GM19463 (cell line): ENCODE measurements around the gene TTC3.
"Not testable (repeated sequence)": the region's sequence is repeated elsewhere in the genome, so short reads cannot be mapped to it uniquely, and the experiment has no call there.

Experiments used
- ATAC-seq: cut with Tn5 transposase; IDR thresholded peaks from one replicate; pipeline ENCODE4 v1.9.1; 2021; ENCODE audit warnings: mild to moderate bottlenecking, moderate library complexity; ENCODE audit not compliant: unreplicated experiment

The TTC3 gene

DNA sequence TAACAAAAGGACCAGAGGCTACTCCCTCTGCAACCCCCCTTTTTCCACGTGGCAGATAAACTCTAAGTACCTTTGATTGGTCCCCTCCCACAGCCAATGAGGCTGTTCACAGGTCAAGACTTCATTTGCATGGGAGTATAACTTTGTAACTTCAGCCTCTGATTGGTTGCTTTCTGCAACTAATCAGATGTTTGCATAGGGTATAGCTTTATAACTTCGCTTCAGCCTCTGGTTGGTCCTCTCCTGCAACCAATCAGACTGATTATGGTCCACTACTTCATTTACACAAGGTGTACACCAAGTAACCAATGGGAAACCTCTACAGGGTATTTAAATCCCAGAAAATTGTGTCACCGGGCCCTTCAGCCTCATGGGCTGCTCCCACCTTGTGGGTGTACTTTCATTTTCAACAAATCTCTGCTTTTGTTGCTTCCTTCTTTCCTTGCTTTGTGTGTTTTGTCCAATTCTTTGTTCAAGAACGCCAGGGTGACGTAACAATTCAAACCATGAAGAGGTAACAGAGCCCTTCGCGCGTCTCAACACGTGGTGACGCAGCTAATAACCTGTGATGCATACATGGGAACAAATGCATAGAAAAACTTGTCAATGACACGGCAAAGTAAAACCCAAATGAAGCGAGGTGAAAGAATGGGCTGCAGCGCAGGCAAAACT lies 146.8 kb downstream of the TTC3 start:
- no peak for ATAC-seq

DNA sequence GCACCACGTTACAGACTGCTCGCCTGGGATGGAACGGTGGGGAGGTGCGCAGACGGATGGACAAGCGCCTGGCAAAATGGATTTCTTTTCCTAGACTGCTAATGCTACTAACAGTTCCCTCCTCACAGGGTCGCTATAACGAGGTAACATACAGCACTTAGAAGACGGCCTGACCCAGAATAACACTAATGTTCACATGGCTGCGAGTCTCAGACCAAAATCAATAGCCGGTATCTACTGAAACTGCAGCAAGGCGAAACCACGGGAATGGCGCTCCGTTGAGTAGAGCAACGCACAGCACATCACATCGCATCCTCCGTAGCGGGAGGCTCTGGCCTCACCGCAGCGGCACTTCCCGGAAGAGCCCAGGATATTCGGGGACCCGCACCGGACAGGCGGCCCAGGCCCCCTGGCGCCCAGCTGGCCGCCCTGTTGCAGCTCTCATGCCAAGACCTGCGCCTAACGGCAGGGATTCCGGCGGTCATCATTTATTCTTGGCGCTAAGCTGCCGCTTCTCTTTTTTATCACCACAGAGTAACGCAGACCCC lies 147.5 kb downstream of the TTC3 start:
- ATAC-seq = peak; percentile 40

DNA sequence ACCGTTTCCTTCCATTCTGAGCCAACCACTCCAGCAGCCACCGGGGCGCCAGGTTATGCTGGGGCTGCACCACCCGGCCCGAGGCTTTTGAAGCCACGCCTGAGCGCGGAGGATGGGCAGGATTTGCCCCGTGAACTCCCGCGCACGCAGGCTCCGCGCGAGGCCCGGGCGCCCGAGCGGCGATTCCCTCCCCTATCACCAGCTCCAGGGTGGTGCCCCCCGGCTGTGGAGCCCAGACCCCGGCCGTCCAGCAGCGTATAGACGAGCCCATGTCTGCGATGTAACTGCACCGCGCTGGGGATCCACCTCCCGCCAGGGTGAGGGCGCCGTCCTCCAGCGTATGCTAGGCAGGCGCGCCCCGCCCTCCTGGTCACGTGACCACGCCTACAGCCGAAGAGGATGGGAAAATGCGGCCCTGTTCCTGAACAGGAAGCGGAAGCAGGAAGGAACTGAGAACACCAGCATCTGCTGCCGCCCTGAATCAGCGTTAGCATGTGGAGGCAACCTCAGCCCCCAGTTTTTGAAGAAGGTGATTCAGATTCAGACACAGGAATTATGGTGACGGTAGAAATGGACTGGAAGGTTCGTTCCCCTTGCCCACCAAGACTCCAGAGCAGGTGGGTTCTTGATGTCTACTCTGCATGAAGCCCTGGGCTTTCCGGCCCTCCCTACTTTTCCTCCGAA lies 148.1 kb downstream of the TTC3 start:
- peak; percentile 83 for ATAC-seq

DNA sequence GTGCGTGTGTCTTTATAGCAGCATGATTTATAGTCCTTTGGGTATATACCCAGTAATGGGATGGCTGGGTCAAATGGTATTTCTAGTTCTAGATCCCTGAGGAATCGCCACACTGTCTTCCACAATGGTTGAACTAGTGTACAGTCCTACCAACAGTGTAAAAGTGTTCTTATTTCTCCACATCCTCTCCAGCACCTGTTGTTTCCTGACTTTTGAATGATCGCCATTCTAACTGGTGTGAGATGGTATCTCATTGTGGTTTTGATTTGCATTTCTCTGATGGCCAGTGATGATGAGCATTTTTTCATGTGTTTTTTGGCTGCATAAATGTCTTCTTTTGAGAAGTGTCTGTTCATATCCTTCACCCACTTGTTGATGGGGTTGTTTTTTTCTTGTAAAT lies 149.2 kb downstream of the TTC3 start:
- ATAC-seq = not testable (repeated sequence)

DNA sequence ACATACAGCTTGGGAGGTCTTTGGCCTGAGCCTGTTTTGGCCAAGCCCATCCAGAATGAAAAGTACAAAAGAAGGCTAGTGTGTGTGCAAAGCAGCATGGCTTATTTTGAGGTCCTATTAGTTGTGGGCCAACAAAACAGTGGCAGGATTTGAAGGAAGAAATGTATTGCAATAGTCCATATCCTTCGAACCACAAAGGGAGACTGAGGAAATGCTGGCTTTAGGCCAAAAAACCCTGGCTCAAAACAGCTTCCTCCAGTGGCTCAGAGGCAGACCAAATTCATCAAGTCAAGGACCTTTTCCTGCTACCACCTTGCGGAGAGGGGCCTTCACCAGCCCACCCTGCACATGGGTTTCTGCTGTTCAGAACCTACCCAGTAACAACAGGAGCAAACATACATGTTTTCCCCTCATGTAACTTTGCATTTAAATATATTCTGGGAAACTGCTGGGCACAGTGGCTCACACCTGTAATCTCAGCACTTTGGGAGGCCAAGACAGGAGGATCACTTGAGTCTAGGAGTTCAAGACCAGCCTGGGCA lies 150.8 kb downstream of the TTC3 start:
- ATAC-seq = no peak

DNA sequence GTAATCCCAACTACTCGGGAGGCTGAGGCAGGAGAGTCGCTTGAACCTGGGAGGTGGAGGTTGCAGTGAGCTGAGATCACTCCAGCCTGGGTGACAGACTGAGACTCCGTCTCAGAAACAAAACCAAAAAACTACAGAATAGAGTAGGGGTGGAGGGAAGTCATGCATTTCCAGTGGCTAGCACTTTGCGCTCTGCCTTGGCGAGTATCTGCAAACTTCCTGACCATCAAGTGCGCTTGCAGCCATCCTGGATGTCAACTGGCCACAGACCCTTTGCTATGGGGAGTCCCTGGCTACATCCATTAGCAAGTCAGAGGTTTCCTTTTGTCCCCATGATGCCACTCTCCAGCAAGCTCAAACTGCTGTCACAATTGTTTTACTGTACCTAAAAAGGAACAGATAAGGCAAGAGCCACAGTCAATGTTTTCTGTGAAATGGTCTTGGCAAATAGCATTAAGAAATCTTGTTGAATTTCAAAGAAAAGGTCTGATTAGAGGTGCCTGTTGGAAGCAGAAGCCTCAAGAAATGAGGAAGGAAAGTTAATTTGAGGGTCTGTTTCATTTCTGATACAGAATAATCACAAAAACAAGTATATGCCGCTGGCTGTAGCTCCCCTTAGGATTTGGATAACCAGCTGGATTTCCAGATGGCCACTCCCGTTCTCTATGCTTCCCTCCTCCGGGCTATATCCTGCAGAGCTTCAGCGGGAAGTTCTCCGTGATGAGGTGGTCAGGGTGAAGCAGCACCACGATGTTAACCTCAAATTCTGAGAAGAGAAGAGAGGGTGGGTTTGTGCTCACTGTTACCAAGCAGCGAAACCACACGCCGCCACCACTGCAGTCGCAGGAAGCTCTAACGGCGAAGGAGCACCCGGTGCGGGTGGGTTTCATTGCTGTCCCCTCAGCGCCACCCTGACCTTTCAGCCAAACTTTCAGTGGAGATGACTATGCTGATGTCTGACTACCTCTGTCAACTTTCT lies 152.1 kb downstream of the TTC3 start:
- no peak for ATAC-seq

DNA sequence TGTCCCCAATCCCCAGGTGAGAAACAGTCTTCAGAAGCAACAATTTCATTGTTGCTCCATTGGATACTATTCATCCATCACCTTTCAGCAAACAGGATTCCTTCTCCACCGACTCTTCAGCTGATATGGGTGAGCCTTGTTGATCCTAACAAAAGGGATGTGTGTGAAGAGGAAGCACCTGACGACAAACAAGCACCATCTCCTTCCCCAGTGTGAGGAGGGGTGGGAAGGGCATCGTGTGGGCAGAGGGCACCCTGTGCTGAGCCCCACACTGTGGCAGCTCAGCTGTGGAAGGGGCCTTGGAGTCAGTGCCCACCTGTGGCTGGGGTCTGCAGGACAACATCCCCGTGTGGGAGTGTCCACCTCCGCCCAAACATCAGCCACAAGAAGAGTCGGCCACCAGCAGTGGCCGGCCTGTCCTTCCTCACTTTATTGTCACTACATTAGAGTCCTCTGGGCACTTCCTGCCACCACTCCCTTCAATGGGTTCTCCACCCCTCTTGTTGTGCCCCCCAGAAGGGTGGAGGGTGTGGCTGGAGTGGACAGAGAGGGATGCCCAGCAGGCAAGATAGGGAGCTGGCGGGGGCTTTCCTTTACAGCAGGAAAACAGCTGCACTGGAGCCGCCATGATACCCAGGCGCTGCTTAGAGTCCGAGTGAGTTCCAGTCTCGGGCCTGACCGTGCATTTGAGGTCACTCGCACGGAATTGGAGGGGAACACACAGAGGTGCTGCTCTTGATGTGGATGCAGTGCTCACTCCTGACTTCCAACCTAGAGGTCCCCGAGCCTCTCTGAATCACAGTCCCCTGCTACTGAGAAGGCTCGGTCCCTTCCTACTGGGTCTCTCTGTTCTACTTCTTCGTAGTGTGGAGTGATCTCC lies 153.2 kb downstream of the TTC3 start:
- ATAC-seq = no peak

DNA sequence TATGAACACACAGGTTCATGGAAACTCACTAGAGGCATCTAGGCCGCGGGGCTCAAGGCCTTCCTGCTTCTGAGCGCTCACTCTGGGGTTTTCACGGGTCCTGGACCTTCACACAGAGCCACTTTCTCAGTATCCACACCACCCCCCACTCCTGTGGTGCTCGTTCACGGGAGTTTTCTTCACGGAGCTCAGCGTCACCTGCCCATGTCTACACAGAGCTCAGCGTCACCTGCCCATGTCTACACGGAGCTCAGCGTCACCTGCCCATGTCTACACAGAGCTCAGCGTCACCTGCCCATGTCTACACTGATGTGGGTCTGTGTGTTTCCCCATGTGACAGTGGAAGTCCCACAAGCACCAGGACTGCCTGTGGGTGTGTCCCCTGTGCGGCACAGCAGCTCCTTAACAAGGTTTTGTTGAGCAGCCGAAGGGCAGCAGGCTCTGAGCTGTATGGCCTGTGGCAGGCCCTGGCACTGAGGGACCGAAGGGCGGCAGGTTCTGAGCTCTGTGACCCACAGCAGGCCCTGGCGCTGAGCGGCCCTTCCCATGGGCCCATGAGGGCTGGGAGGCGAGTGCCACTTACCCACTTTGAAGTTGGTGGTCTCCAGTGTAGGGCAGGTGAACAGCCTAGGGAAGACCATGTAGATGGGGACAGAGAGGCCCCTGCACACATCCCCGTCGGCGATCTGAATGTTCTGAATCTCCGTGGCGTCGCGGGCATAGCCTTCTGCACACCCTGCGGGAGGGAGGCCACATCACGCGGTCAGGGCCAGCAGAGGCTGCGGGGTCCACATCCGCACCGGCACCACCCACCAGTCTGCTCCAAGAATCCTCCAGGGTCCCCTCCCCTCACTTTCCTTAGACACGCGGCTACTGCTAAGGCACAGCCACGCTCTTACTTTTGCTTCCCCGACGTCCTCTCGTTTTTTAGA lies 154.3 kb downstream of the TTC3 start:
- no peak for ATAC-seq

DNA sequence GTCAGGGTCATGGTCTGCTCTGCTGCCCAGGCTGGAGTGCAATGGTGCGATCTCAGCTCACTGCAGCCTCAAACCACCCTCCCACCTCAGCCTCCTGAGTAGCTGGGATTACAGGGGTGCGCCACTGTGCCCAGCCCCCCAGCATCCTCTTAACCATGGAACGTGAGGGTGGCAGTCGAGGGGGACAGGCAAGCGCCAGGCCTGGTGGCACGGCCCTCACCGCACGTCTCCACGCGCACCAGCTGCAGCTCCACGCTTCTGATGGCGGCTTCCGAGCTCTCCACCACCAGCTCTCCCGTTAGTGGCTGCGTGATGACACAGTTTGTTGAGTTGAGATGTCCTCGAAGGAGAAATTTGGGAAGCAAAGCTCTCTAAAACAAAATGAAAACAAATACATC lies 154.9 kb downstream of the TTC3 start:
- no peak for ATAC-seq

DNA sequence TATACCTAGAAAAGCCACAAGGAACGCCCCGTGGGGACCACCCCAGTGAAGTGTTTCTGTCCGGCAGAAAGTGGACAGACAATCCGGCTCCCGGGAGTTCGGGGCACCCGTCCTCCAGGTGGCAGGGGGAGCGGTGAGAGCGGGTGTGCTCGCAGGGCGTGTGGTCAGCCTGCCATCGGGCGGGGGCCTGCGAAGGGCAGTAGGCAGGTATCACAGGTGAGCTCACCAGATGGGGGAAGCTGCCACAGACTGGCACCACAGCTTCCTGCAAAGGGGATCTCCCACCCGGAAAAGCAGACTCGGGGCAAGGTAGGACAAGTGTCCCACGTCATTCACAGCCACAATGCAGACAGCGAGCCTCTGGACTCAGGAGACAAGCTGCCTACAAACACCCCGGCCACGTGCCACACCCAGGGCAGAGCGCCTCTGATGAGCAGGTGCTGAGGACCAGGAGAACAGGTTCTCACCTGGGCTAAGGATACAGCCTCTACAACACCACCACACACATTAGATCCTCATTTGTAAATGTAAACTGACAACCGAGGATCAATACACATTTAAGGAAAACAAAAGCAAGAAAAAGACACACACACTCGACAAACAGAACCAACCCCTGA lies 157.7 kb downstream of the TTC3 start:
- ATAC-seq = no peak

DNA sequence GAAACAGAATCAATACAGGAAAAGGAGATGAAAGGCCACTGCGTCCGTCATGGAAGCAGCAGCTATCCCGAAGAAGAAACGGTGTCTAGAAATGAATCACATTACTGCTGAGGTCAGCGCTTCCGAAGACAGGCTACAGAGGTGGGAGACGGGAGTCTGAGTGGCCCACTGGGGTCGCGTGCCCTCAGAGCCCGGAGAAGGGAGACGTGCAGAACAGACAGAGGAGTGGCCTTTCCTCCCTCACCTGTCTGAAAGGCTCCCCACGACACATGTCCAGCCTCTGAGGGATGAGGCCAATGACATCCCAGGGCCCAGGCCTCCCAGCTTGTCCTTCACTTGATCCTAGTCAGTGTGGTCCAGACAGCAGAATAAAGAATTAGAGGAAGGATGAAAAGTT lies 158.2 kb downstream of the TTC3 start:
- no peak for ATAC-seq

DNA sequence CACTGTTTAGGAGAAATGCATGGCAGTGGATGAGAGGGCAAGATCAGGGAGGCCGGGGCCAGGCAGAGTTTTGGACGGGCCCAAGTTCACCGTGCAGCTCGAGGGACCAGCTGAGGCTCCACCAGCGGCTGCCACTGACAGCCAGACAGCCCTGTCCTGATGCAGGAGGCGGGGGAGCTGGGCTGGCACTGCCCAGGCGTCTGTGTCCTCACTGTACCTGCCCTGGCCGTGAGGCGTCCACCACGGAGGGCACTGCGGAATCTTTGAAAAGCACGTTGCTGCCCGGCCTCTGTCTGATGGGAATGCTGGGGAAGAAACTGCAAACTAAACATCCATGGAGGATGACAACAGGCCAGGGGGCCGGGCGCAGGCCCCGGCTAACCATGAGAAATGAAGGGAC lies 158.6 kb downstream of the TTC3 start:
- ATAC-seq = no peak

DNA sequence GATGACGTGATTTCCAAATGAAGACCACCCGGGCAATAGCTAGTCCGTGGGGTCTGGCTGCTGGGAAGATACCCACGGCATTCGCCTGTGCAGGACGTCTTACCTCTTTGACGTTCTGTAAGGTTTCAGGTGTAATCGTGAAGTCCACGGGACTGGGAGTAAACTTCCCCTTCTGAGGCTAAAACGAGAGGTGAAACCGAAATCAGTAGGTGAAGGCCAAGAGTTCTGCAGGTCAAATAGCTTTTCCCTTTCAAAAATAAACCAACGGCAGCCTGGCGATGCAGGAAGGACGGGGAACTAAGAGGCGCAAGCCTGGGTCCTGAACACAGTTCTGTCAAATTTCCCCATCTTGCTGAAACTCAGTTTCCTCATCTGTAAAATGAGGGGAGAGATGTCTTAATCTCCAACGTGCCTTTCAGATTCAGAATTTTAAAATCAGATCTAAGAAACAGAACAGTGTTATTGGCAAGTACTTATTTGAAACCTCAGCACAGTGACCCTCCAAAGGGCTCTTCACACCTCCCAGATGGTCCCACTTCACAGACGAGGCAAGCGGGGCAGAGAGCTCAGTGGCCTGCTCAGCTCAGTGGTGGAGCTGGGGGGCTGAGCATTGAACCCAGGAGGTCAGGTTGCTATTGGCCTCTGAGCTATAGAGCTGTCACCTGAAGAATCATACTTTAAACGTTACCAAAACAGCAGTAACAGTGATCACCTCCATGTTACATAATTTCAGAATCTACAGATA lies 159.4 kb downstream of the TTC3 start:
- ATAC-seq = peak; percentile 74

DNA sequence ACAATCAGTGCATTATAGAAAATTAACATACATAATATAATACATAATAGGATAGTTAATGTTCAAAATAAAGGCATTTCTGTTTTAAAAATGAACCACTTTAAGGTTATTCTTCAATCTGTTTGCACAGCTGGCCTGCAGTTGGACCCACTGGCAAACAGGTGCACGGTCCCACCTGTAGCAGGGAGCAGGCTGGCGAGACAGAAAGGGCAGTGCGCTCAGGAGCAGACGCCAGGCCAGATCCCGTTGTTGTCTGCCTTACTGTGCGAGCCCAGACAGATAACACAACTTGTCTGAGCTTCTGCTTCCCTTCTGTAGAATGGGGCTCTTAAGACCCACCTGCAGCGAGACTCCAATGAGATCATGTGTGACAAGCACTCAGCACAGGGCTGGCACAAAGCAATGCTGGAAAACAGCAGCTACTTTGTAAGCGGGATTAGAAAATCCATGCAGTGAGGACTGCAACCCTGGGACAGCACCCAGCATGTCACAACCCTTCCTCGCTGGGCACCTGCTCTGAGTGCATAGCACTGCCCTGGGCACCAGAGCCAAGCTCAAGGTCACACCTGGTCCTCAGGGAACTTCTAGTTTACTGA lies 160.6 kb downstream of the TTC3 start:
- no peak for ATAC-seq

DNA sequence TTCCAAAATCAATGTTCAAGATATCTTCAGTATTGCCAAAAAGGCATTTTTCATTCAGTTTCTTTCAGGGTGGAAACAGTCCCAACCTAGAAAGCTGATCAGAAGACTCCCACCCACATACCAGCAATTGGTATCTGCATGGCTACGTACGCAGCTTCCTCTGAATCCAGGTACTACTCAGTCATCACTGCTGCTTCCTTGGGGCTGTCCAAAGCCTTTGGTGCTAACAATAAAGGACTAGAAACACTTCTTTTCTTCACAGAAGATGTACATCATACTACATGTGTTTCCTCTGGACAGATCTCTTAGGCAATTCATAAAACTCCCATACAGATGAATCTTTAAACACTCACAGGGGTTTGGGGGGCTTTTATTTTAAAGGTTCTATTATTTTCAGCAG lies 164.3 kb downstream of the TTC3 start:
- ATAC-seq = no peak

DNA sequence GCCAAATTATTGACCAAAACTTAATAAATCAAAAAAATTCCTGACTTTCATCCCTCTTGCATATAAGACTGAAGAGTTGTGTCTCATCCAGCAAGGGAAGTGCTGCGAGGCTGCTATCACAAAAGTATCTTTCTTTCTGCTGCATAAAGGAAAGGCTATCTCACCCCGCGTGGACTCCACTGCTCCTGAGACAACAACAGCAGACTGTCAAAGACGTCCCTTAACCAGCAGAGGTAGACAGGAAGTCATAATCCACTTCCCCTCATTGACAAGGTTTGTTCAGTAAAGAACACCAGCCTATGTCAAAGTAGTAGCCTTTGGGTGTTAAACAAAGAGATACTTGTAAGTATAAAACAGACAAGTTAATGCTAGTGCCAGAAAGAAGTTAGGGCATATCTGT lies 164.7 kb downstream of the TTC3 start:
- ATAC-seq = no peak

DNA sequence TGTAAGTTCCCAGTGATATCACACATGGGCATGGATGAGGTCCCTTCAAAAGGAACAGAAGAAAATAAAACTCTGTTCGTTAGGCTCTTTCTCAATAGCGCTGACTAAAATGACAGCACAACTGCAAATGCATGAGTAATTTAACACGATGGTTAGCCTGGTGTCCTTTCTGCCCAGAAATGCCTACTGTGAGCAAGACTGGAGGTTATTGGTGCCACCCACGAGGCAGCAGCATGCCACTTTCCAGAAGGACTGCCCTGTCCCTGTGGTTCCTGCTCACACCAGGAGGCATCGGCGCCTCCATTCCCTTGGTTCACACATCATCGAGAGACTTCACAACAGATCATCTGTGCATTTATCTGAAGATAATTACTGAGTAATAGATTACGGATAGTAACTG lies 167.9 kb downstream of the TTC3 start:
- ATAC-seq = no peak

DNA sequence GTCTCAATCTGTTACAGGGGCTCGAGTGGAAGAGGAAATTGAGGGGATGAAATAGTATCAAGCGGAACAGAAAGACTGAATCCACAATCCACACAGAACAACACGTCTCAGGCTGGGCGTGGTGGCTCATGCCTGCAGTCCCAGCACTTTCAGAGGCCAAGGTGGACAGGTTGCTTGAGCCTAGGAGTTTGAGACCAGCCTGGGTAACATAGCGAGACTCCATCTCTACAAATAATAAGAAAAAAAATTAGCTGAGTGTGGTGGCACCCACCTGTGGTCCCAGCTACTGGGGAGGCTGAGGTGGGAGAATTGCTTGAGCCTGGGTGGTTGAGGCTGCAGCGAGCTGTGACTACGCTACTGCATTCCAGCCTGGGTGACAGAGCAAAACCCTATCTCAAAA lies 168.4 kb downstream of the TTC3 start:
- ATAC-seq = no peak
